ENCODE measurements around the gene P2RY6.

P2RY6 gene

DNA sequence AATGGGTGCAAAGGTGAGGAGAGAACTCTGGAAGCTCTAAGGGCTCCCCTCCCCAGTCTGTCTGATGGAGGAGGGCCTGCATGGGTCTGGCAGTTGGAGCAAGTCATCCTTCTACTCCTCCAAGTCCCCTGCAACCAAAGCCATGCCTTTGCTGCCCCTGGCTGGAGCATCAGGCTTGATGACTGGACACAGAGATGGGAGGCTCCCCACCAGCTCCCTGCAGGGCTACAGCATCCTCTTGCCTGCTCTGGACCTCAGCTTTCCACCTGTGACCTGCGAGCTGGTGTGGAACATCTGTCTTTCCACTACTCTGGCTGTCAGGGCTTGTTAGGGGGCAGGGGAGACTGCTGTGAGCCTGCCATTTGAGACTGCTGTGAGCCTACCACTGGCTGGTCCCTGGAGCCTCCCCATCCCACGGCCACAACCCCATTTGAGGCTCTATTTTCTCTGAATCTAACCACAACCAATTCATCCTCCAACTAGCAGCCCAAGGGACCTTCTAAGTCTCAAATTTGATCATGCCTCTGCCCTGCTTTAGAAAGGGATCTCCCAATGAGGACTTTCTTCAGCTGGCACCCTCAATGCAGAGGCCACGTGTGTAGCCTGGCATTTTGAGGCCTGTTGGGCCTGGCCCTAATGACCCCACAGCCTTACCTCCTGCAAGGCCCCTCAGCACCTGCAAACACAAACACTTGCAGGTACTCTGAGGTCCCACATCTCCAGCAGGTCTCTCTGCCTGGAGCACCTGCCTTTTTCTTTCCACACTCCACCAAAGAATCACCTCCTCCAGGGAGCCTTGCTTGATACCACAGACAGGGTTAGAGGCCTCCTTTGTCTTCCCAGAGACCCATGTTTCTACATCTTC, 9.9 kb downstream of the P2RY6 start:
- DNase-seq, result no peak

DNA sequence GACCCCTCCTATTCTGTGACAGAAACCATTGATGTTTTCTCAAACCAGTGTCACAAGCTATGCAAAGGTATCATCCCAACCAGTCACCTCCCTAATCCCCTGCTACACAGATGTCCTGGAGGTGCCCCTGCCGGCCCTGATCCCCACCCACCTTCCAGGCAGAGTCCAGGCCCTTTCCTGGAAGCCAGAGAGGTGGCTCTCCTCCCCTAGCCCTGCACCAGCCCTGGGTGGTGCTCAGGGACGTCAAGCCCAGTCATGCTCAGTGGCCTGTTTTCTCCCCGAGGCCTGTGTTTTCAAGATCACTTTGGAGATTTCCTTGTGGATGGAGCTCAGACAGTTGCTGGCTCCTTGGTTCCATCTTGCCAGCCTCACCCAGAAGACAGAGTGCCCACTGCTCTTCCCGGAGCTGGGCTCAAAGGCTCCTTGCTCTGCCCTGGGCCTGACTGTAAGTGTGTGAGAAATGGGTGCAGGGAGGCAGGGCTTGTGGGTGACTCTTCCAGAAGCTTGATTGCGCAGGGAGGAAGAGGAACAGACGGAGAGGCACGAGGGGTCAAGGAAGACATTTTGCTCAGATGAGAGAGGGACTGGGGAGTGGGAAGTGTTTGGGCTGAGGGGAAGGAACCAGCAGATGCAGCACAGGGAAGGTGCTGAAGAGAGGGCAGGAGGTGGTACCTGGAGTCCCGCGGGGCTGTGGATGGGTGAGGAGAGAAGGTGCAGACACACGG, 11.3 kb downstream of the P2RY6 start:
- DNase-seq, result no peak

DNA sequence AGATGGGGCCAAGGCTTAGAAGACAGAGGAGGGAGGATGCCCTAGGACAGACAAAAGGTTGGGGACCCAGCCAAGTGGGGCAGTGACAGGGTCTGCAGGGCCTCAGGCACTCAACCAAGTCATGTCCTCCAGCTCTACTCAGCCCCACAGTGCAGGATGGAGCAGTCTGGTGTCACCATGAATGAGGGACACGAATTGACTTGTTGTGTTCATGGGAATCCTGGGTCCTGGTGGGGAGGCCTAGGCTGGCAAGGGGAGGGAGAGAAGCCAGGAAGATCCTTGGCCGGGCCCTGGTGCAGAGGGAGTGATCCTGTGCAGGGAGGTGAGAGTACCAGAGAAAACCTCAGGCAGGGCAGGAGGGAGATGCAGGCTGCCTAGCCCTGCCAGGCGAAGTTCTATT, 12.0 kb downstream of the P2RY6 start:
- DNase-seq, result no peak

DNA sequence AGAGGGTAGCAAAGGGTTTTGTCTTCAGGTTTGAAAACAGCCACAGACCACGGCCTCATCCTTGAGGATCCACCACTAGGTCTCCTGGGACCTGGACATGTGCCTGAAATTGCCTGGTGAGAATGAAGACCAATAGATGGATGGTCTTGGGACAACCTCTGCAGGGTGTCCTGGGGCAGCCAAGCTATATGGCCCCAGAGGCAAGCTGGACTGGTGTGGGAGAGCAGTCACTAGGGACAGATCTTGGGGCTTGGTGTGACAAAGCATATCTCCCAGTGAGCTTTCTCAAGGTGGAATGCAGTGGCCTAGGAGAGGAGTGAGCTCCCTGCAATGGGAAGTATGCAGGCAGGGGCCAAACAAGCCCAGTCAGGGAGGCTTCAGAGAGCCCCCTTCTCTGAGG, 13.6 kb downstream of the P2RY6 start:
- DNase-seq, result no peak

DNA sequence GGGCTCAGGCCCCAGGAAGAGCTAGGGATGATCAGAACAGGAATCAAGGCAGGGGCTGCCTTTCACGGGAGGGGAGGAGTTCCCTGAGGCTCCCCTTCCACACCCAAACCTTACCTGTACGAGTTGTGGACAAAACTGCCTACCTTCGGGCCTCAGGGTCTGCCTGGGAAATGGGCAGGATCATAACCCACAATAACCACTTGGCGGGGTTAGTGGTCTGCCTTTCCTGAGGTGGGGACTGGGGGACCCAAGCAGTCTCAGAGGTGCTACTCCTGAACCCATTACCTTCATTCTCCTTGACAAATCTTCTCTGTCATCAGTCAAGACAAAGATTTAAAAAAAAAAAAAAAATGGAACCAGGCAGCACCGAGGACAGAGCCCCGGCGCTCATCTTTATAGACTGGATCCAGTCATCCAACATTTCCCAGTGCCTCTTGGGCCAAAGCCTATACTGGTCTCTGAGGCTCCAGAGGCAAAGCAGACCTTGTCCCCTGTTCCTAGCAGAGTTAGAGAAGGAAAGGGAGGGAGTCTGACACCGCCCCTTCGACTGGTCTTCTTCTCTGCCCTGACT, 14.2 kb downstream of the P2RY6 start:
- DNase-seq, result no peak

DNA sequence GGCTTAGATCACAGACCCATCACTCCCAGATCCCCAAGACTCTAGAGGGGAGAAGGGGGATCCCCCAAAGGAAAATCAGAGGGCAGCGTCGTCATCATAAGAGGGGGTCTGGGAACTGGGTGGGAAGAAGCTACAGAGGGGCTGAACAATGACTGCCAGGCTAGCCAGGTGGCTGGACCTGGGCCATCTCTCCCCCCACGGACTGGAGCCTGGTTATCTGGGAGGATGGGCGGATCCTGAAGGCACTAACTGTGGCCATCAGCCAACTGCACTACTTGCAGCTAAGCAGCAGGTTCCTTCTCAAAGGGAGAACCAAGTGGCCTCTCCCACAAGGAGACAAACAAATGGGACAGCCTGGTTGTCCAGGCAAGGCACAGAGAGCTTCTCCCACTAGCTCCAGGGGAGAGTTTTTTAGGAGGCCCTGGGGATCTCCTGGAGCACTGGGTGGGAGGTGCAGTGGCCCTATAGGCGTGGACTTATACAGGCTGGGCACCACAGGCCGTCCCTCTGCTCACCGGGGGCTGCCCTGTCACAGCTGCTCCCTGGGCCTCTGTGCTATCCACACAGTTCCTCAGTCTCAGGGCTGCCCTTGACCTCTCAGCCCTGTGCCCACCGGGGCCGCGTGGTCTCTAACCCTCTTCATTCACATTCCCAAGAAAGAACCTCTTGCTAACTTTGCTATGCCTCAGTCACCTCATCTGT, 15.4 kb downstream of the P2RY6 start:
- DNase-seq, result no peak

DNA sequence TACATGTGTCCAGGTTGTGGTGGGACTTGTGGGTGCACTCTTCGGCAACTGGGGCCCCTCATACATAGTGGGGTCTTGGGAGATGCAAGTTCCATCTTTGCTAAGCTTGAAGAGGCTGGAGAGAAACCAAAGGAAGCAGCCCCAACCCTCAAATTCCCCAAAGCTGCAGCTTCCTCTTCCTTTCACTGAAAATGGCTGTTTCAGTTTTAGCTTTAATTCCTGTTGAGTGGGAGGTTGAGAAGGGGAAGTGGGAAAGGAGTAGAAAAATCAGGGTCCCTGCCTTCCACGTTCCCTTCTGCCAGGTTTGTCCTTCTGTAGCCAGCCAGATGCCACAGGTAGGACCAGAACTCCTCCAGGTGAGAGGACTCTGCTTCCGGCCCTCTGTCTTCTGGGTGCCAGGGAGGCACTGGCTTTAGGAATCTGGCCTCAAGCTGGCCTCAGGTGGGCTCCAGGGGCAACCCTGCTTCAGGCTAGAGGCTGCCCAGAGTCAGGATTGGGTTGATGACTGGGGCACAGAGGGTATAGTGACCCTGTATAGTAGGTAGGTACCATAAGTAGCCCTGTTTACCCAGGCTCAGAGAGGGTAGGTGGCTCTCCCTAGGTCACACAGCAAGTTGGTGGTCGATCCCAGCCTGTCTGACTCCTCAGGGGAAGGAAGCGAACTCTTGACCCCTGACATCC, 16.2 kb downstream of the P2RY6 start:
- DNase-seq, result no peak

DNA sequence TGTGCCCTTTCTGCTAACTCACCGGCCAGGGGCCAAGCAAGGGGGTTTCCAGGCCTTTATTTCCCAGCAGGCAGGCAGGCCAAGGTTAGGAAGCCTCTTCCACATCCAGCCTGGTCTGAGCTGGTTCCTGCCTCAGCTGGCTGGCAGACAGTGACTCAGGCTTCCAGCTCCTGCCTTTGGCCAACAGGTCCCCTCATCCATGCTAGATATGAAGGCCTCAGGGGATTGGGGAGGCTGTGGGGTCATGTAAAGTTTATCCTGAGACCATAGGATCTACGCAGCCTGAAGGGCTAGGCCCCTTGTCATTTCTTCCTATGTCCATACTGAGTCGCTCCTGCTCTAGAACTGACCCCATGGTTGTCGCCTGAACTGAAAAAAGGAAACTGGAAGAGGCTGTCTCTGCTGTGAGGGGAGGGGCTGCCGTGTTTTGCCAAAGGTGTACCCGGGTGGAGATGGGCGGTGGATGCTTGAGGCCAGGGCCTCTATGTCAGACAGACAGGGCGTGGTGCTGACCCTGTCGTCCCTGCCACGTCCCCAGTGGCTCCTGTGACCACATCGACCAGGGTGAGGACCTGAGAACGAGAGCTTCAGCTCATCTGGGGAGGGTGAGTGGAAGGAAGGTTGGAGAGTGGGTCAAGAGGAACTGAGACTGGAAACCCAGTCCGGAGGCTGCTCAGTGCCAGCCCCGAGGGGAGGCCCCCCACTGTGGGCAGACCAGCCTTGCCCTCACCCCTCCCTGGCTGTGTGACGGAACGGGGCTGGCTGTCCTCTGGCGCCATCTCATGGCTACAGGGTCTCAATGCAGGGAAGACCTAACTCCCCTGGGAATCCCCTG, 17.0 kb downstream of the P2RY6 start:
- DNase-seq, result peak; percentile 21

DNA sequence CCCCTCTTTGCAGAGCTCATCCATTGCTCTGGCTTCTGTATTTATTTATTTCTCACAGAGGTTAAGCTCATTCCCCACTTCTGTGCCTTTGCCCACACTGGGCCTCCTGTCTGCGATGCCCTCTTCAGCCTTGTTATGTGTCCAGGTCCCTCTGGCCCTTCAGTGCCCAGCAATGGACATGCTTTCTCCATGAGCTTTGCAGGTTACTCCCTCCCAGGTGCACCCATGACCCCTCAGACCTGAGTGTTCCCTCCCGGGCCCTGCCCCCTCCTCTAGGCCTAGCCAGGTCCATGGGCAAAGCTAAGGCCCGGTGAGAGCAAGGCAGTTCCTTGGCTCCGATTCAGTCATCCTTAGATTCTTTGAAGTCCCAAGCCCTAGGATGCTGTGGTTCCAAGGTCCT, 18.4 kb downstream of the P2RY6 start:
- no peak for DNase-seq

DNA sequence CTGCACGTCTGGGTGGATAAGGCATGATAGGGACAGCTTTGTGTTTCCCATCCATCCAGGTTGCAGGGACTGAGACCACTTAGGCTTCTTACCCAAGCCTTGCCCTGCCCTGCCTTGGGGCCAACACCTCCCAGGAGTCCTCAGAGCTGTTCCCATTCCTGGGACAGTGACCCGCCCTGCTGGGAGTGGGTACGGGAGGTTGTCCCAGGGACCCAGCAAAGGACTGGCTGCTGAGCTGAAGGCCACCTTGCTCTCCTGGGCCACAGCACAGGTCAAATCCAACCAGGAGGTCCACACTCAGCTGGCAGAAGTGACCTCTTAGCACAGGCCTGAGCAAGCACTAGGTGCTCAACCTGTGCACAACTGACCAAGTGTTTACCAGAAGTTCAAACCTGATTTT, 19.1 kb downstream of the P2RY6 start:
- no peak for DNase-seq

DNA sequence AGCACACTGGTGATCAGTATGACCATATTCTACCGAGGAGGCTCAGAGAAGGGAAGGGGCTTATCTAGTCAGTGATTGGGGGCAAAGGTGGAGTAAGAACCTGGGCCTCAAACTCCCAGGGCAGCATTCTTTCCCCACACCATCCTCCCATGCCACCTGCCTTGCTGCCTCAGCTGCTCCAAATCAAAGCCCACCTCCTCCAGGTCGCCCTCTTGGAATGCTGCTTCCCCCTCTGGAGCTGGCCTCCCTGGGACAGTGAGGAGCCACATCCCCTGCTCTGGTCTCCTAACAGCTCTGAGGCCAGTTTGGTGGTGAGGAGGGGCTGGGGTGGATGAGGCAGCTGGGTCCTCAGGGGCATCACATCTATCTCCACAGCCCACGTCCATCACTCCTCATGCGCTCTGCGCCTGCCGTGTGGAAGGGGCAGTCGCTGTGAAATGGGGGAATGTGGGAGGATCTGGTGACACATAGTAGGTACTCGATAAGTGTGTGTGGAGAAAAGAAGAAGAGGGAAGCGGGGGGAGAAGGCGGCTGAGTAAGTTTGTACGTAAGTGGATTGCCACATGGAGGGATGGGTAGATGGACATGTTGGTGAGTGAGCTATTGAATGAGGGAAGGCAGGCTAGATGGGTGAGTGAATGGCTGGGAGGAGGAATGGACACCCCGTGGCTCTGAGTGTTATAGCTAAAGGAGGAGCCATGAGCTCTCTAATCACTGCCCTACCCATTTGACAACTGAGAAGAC, 19.8 kb downstream of the P2RY6 start:
- DNase-seq, result no peak

DNA sequence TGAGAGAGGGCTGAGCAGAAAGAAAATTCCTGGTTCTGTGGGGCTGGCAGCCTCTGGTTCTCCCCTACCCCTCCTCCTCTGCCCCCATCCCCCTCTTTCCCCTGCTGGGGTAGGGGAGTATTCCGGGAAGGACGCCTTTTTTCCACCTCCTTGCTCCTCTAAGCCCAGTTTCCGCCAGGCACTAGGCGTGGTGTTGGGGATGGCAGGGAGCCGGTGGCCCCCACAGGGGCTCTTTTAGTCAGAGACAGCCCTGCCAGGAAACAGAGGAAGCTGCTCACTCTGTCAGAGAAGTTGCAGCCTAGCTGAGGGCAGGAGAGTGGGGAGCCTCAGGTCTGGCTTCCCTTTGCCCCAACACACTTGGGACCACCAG, 20.4 kb downstream of the P2RY6 start:
- DNase-seq, result no peak

DNA sequence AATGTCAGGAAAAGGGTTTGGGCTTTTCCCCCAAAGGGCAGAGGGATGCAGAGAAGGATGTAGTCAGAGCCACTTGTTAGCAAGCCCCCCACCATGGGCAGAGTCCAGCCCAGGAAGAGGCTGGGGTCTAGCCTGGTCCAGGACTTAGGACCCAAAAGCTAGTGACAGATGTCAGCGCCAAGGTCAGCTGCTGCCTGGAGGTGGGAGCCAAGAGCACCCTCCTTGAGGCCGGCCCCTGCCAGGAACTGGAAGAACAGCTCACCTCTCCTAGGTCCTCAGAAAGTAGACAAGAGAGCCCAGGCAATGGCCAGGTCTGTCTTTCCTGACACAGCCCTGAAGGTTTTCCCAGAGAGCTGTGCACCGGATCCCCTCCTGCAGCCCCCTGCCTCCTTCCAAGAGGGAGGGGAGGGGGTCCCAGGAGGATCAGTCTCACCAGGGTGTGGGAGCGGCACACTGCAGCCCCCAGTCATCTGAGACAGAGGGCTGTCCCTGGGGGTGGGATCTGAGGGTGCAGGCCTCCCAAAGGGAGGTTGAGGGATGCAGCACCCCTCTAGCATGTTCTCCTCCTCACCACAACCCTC, 21.3 kb downstream of the P2RY6 start:
- DNase-seq, result no peak

DNA sequence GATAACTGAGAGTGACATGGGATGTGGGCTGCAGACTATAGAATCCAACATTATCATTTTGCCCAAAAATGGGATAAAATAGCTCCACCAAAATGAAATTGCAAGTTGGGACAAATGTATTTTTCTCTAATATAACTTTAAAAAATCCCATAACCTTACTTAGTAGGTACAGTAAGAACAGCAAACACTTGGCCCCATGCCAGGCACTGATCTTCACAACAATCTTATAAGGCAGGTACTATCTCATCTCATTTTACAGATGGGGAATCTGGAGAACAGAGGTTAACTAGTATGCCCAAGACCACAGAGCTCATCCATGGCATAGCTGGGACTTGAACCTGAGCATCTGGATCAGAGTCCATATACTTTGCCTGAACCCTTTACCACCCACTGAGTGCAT, 22.5 kb downstream of the P2RY6 start:
- DNase-seq, result no peak

DNA sequence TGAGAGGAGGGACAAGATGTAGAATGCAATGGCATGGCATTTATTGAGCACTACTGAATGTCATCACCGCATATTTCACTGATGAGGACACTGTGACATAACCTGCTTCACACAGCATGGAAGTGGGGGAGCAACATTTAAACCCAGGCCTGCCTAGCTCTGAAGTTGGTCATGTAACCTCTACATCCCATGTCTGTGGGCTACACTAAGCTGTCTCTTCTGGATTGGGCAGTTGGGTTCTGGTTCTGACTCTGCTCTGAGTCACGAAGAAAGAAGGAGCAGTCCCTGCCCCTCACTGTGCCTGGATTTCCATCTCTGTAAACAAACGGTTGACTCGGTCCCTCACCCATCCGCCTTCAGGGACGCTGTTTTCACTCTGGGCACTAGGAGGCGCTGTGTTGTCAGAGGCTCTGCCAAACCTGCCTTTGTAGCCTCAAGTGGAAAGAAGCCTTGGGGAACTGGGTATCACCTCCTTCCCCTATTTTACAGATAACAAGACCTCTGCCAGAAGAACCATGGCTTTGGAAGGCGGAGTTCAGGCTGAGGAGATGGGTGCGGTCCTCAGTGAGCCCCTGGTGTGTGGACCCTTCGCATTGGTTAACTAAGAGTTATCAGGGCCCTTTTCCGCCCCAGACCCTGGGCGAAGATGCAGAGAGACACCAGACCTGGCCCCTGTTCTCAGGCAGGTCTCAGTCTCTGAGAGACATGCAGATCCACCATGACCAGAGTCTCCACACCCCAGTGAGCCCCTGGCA, 23.3 kb downstream of the P2RY6 start:
- peak; percentile 47 for DNase-seq

DNA sequence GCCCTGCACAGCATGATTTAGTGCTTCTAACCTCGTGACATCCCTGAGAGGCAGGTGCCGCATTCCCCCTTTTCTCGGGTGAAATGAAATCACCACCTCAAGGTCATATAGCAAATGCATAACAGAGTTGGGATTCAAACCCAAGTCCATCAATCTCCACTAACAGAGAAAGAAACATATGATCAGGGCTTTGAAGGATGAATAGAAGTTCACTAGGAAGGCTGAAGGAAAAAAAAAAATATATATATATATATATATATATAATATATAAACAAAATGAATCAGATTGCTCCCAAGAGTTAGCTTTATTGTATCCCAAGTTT, 23.8 kb downstream of the P2RY6 start:
- no peak for DNase-seq

DNA sequence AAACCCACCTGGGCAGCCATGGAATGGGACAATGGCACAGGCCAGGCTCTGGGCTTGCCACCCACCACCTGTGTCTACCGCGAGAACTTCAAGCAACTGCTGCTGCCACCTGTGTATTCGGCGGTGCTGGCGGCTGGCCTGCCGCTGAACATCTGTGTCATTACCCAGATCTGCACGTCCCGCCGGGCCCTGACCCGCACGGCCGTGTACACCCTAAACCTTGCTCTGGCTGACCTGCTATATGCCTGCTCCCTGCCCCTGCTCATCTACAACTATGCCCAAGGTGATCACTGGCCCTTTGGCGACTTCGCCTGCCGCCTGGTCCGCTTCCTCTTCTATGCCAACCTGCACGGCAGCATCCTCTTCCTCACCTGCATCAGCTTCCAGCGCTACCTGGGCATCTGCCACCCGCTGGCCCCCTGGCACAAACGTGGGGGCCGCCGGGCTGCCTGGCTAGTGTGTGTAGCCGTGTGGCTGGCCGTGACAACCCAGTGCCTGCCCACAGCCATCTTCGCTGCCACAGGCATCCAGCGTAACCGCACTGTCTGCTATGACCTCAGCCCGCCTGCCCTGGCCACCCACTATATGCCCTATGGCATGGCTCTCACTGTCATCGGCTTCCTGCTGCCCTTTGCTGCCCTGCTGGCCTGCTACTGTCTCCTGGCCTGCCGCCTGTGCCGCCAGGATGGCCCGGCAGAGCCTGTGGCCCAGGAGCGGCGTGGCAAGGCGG, 24.5 kb downstream of the P2RY6 start:
- no peak for DNase-seq

DNA sequence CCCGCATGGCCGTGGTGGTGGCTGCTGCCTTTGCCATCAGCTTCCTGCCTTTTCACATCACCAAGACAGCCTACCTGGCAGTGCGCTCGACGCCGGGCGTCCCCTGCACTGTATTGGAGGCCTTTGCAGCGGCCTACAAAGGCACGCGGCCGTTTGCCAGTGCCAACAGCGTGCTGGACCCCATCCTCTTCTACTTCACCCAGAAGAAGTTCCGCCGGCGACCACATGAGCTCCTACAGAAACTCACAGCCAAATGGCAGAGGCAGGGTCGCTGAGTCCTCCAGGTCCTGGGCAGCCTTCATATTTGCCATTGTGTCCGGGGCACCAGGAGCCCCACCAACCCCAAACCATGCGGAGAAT, 25.1 kb downstream of the P2RY6 start:
- DNase-seq, result no peak

DNA sequence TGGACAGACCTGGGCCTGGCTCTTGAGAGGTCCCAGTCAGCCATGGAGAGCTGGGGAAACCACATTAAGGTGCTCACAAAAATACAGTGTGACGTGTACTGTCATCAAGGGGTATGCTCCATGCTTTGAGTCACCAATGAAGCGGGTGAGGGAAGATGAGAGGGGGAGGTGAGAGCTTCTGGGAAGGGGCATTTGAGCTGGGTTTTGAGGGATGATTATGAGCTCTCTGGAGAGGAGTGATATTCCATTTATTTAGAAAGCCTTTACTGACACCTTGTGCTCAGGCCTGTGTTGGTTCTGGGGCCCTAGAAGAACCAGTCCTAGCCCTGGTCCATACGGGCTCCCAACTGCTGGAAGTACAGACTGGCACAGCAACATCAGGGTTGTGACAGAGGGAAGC, 25.6 kb downstream of the P2RY6 start:
- no peak for DNase-seq

DNA sequence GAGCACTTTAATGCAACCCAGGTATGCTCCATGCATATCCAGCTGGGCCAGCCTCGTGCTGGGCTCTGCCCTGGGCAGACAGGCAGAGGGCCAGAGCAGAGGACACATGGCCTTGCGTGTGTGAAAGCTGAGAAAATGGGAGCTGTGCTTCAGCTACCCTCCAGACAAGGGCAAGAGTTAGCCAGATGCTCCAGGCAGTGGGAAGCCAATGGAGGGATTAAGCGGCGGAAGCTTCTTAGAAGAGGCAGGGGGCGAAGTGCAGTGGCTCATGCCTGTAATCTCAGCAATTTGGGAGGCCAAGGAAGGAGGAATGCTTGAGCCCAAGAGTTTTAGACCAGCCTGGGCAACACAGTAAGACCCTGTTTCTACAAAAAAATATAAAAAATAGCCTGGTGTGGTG, 26.1 kb downstream of the P2RY6 start:
- DNase-seq, result no peak
